Measurements from ENCODE around the gene SMARCA1. TPM values are rescaled to one million over a fixed set of nuclear protein-coding genes. Genes with fewer than 3 reads are reported as not detected.
A peak's percentile ranks its signal among the peaks of the same experiment; 100 is the strongest.

The SMARCA1 gene
- total and polyA plus RNA-seq, 2 of the 13 experiments (the other 11 are each of a cell fraction or from before 2014, with no cell fraction given): 97.7 to 145 TPM

DNA sequence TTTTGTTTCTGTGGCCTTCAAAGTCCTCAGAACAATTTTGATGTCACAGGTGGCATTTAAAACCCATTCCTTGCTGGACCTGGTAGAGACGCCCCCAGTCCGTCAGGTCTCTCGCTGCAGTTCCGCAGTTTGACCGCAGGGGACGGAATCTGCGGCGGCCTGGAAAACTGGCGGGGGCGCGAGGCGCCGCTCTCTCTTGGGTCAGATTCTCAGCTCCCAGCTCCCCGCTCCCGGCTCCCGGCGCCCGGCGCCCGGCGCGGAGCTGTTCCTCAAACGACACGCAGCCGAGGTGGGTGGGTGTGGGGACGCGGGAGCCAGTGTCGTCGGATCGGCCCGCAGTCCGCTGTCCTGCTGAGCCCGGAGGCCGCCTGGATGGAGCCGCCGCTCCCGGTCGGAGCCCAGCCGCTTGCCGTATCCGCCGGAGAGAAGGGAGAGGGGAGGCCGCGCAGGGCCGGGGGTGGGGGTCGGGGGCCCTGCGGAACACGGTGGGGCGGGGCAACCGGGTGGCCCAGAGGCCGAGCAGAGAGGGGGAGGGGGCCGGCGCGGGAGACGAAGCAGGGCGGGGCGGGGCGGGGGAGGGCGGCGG is 16.9 kb upstream of the SMARCA1 start, which contains the start of gene OCRL (continued):
- TF ChIP-seq YEATS4 (CRISPR knock-in tag; IDR thresholded peaks at IDR 0.05; ENCODE audit: borderline replicate concordance) (peak; percentile 28; the same call in 1 of the 2 replicates), MED13 (CRISPR knock-in tag; IDR thresholded peaks at IDR 0.05) (0 out of 2 replicates have a peak, but pooled peaks have one; percentile 50), ZFX (CRISPR knock-in tag; IDR thresholded peaks at IDR 0.05; ENCODE audit: low read depth) (peak; percentile 73), HNRNPLL (IDR thresholded peaks at IDR 0.05; ENCODE audit: low read depth, low read length, poor library complexity, severe bottlenecking) (peak; percentile 86), ZNF615 (CRISPR knock-in tag; IDR thresholded peaks at IDR 0.05; ENCODE audit: borderline replicate concordance) (no peak), ZMYM4 (CRISPR knock-in tag; IDR thresholded peaks at IDR 0.05) (peak; percentile 63), SMC3 (IDR thresholded peaks at IDR 0.05; ENCODE audit: low read length) (peak; percentile 8; the same call in 1 of the 2 replicates), RBAK (CRISPR knock-in tag; IDR thresholded peaks at IDR 0.05) (no peak), ZNF143 (CRISPR knock-in tag; IDR thresholded peaks at IDR 0.05) (0 out of 2 replicates have a peak, but pooled peaks have one; percentile 21), PPARG (CRISPR knock-in tag; conservative IDR thresholded peaks at IDR 0.05) (no peak), ZNF354B (CRISPR knock-in tag; IDR thresholded peaks at IDR 0.05) (no peak), RAD21 (CRISPR knock-in tag; IDR thresholded peaks at IDR 0.05) (peak; percentile 44), SALL2 (CRISPR knock-in tag; IDR thresholded peaks at IDR 0.05) (peak; percentile 51; the same call in 1 of the 2 replicates), THAP11 (CRISPR knock-in tag; IDR thresholded peaks at IDR 0.05) (peak; percentile 45; the same call in 1 of the 2 replicates), ELF4 (CRISPR knock-in tag; IDR thresholded peaks at IDR 0.05; ENCODE audit: borderline replicate concordance) (no peak), MAZ (IDR thresholded peaks at IDR 0.05; ENCODE audit: borderline replicate concordance, low read depth, low read length) (peak; percentile 51; the same call in 1 of the 2 replicates), MAZ (CRISPR knock-in tag; IDR thresholded peaks at IDR 0.05; ENCODE audit: low read depth) (0 out of 2 replicates have a peak, but pooled peaks have one; percentile 40), FOXC1 (CRISPR knock-in tag; IDR thresholded peaks at IDR 0.05; ENCODE audit: borderline replicate concordance) (no peak), ETV5 (CRISPR knock-in tag; IDR thresholded peaks at IDR 0.05; ENCODE audit: borderline replicate concordance) (0 out of 2 replicates have a peak, but pooled peaks have one; percentile 24), POLR2A (IDR thresholded peaks at IDR 0.05; ENCODE audit: insufficient read depth in 1 of 2, low read depth in 2 of 2, low read length in 2 of 2) (peak in 1 of 2 experiments; percentile 29; a peak in 1 of 4 replicates), MED1 (CRISPR knock-in tag; IDR thresholded peaks at IDR 0.05) (0 out of 2 replicates have a peak, but pooled peaks have one; percentile 25), SSRP1 (CRISPR knock-in tag; IDR thresholded peaks at IDR 0.05) (no peak), RARG (CRISPR knock-in tag; IDR thresholded peaks at IDR 0.05; ENCODE audit: low read depth) (no peak), XRCC5 (optimal IDR thresholded peaks at IDR 0.05; ENCODE audit: low read length) (peak; percentile 23), HNRNPH1 (optimal IDR thresholded peaks at IDR 0.05; ENCODE audit: low read depth, low read length) (no peak), MEIS1 (CRISPR knock-in tag; IDR thresholded peaks at IDR 0.05; ENCODE audit: borderline replicate concordance) (no peak), KMT2A (CRISPR knock-in tag; IDR thresholded peaks at IDR 0.05) (0 out of 2 replicates have a peak, but pooled peaks have one; percentile 23), ISL2 (CRISPR knock-in tag; IDR thresholded peaks at IDR 0.05) (0 out of 2 replicates have a peak, but pooled peaks have one; percentile 36), PHF8 (CRISPR knock-in tag; IDR thresholded peaks at IDR 0.05) (peak; percentile 70), KDM2A (CRISPR knock-in tag; IDR thresholded peaks at IDR 0.05; ENCODE audit: borderline replicate concordance, low read depth) (peak; percentile 20; the same call in 1 of the 2 replicates), ZNF563 (CRISPR knock-in tag; IDR thresholded peaks at IDR 0.05) (peak; percentile 52; the same call in 1 of the 2 replicates)
- TF ChIP-seq, protein P1, sequence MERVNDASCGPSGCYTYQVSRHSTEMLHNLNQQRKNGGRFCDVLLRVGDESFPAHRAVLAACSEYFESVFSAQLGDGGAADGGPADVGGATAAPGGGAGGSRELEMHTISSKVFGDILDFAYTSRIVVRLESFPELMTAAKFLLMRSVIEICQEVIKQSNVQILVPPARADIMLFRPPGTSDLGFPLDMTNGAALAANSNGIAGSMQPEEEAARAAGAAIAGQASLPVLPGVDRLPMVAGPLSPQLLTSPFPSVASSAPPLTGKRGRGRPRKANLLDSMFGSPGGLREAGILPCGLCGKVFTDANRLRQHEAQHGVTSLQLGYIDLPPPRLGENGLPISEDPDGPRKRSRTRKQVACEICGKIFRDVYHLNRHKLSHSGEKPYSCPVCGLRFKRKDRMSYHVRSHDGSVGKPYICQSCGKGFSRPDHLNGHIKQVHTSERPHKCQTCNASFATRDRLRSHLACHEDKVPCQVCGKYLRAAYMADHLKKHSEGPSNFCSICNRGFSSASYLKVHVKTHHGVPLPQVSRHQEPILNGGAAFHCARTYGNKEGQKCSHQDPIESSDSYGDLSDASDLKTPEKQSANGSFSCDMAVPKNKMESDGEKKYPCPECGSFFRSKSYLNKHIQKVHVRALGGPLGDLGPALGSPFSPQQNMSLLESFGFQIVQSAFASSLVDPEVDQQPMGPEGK (CRISPR knock-in tag; IDR thresholded peaks at IDR 0.05): peak; percentile 40; the same call in 1 of the 2 replicates
